Activated CD4-positive, alpha-beta T cell treated with anti-CD3 and anti-CD28 coated beads, Interleukin-2, Interleukin-4, amounts not matched to agents 100 ng/mL and 50 ng/mL, durations not matched to agents 16 hours and 8 hours (primary cell): ENCODE measurements around the gene ANKRD39.

Experiments used
- DNase-seq: peaks from one replicate; pipeline ENCODE4 v3.0.0-alpha.2; 2020; ENCODE audit warnings: low spot score

Gene ANKRD39

GRCh38 chr2:96826546-96827278 lies 31.1 kb downstream of the ANKRD39 start:
- no peak for DNase-seq

GRCh38 chr2:96825057-96825456 lies 32.8 kb downstream of the ANKRD39 start:
- DNase-seq = no peak

GRCh38 chr2:96824079-96824870 lies 33.5 kb downstream of the ANKRD39 start:
- no peak for DNase-seq

DNA sequence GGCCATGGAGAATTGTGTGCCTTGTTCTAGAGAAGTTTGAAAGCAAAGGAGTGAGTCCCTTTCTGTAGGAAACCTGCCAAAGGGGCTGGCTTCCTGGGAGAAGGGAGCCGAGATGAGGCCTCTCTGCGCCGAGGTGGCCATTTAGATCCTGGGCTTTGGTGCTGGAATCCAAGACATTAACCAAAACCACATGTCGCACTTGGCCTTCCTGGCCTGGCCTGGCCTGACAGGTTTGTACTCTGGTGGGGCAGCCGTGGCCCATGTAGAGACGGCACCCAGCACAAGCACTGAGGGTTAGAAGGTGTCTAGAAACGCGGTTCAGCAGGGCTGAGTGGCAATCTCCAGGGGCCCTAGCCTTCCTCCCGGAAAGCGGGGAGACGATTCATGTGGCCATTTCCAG lies 34.6 kb downstream of the ANKRD39 start:
- no peak for DNase-seq

- no peak for DNase-seq
Observed at GRCh38 chr2:96822786-96823185, 35.0 kb downstream of the ANKRD39 start.

DNA sequence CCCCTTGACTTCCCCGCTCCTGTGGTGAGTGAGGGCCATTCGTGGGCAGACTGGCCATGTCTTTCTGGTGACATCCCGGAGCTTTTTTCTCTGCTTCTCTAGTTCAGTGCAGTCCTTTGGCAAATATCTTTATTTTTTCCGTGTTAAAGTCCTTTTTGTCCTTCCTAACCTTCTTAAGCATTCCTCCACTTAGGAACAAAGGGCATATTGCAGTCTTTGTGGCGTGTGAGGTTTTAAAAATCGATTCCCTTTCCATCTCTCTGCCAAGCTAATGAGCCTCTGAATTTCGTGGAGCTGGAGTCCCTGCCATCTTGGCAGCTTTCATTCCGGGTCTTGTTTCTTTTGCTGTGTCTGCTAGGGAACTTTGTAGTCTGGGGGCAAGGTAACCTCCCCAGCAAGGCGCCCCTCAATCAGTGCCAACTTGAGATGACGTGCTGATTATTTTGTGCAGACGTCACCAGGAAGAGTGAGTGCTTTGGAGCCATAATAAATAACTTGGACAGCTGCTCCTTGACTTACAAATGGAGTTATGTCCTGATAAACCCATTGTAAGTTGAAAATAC lies 36.6 kb downstream of the ANKRD39 start:
- no peak for DNase-seq

DNA sequence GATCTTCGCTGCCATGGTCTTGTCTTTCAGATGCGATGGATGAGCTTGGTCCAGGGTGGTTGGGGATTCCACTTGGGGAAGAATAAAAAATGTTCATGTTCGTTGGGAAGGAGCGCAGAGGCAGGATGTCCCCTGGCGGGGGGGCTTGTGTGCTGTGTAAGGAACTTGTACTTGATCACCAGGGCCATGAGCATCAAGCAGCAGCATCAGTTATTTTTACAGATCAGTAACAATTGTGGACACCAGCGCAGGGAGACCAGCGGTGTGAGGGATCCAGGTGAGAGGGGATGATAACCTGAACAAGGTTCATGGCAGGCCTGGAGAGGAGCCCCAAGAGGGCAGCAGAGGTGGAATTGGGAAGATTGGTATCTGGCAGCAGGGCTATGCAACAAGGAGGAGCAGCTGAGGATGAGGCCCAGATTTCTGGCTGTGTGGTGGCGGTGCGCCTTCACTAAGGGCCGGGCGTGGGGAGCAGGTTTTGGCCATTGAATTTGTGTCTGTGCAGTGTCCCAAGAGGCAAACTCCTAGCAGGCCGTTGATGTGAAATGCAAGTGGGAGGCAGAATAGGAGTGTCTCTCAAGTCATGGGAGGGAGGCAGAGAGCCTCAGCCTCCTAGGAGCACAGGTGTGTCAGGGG lies 37.8 kb downstream of the ANKRD39 start:
- no peak for DNase-seq

GRCh38 chr2:96819128-96819875 lies 38.5 kb downstream of the ANKRD39 start:
- DNase-seq = no peak

- no peak for DNase-seq
Observed at GRCh38 chr2:96817882-96818281, 39.9 kb downstream of the ANKRD39 start.

DNA sequence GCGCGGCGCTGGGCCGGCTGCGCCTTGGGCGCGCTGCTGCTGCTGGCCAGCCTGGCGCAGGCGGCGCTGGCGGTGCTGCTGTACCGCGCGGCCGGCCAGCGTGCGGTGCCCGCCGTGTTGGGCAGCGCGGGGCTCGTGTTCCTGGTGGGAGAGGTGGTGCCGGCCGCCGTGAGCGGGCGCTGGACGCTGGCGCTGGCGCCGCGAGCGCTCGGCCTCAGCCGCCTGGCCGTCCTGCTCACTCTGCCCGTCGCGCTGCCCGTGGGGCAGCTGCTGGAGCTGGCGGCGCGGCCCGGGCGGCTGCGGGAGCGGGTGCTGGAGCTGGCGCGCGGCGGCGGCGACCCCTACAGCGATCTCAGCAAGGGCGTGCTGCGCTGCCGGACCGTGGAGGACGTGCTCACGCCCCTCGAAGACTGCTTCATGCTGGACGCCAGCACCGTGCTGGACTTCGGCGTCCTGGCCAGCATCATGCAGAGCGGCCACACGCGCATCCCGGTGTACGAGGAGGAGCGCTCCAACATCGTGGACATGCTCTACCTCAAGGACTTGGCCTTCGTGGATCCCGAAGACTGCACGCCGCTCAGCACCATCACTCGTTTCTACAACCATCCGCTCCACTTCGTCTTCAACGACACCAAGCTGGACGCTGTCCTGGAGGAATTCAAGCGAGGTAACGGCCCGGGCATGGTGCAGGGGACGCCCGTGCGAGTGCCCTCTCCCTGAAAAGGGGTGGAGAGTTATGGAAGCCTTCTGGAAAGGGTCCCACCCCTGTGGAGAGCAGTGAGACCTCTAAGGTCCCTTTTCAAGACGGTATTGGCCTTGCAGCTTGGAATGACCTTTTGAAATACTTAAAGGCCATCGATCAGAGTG lies 40.7 kb downstream of the ANKRD39 start:
- DNase-seq = no peak

DNA sequence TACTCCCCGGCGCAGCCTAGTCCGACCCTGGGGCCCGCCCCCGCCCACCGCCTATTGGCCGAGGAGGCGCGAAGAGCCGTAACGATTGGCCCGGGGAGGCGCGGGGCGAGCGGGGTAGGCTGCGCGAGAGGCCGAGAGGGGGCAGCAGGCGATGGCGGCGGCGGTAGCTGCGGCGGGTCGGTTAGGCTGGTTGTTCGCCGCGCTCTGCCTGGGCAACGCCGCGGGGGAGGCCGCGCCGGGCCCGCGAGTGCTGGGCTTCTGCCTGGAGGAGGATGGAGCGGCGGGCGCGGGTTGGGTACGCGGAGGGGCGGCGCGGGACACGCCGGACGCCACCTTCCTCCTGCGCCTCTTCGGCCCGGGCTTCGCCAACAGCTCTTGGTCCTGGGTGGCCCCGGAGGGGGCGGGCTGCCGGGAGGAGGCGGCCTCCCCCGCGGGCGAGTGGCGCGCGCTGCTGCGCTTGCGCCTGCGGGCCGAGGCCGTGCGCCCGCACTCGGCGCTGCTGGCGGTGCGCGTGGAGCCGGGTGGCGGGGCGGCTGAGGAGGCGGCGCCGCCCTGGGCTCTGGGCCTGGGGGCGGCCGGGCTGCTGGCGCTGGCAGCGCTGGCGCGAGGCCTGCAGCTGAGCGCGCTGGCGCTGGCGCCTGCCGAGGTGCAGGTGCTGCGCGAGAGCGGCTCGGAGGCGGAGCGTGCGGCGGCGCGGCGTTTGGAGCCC lies 41.5 kb downstream of the ANKRD39 start, which contains the start of gene CNNM3:
Gene CNNM3, plus strand, starts transcription at position 142 of the 709 bp plus-strand sequence. Its CDS starts 10 bp downstream, at position 152.
- peak; percentile 97 for DNase-seq

DNA sequence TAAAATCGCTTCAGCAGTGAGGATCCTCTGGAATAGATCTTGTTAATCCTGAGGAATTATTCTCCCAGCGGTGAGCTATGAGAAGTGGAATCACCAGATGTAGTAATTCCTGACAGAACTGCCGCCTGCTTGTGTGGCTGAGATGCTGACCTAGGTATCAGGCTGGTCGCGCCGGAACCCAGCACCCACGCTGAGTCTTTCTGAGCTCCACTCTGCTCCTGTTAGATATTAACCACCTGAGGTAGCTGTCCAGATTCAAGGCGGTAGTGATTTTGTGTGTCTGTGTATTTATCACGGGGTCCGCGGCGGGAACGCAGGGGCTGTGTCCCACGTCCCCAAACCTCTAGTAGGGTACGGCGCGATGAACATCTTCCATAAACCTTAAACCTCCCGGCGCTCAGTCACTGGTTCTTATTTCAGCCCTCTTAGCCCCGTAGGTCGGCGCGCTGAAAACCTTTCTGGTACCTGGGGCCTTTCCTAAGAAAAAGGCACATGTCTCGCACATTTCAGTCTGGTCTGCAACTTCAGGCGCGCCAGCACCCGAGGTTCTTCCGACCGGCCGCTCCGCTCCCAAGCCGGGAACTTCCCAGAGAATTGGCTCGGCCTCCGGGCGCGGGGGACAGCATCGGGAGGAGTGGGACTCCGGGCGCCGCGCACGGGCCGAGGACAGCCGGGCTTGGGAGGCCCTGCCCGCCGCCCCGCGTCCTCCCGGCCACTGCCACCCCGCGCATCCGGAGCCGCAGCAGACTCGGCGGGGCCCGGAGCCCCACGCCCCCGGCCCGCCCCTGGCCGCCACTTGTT lies 42.3 kb downstream of the ANKRD39 start:
- peak; percentile 22 for DNase-seq

GRCh38 chr2:96813656-96814055 lies 44.2 kb downstream of the ANKRD39 start:
- no peak for DNase-seq

GRCh38 chr2:96811917-96812316 lies 45.9 kb downstream of the ANKRD39 start:
- no peak for DNase-seq

DNA sequence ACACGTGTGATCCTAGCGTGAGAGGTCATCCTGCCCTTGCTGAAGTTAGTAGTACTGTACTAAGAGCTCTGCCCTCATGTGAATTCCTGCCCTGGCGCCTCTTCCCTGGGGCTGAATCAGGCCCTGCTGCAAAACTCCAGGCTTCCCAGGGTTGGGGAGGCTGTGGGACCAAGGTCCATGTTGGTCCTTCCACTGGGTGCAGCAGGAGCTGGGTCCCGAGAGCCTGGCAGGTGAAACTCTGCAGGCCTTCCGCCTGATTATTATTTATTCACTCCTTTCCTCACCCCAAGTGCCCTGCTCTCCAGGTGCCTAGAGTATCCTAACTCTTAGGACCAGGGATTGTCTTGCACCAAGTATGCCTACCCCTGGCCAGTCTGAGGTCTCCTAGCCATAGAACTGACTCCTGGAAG lies 47.0 kb downstream of the ANKRD39 start:
- no peak for DNase-seq

DNA sequence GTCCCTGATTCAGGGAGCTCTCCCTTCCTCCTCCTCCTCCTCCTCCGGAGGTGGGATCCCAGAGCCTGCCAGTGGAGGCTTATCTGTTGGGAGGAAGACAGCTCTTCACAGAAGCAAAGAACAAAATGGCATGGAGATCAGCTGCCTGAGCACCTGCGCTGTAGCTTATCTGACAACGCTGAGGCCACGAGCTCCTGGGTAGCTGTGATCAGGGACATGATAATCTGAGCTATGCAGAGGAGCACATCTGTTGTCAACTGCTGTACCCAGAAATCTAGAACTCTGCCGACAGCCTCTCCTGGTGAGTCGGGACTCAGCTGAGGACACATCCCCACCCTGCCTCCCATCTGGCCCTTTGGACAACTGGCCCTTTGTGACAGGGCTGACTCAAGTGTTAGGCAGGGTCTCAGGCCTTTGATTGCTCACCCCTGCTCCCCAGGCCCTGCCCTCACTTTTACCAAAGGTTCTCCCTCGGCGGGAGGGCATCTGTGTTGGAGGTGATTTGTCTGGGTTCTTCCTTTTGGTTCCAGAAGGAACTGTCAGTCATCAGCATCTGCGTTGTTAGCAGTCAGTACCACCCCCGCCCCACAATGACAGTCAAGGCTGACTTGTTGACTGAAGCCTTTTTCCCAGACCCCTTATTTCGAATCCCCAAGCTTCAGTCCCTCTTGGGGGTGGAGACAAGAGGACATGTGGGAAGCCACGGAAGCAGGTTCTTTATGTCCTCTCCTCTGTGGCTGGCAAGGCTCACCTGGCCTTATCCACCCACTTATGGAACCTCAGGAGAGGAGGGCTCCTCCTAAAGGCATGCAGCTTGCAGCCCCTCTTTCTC lies 47.6 kb downstream of the ANKRD39 start:
- no peak for DNase-seq

DNA sequence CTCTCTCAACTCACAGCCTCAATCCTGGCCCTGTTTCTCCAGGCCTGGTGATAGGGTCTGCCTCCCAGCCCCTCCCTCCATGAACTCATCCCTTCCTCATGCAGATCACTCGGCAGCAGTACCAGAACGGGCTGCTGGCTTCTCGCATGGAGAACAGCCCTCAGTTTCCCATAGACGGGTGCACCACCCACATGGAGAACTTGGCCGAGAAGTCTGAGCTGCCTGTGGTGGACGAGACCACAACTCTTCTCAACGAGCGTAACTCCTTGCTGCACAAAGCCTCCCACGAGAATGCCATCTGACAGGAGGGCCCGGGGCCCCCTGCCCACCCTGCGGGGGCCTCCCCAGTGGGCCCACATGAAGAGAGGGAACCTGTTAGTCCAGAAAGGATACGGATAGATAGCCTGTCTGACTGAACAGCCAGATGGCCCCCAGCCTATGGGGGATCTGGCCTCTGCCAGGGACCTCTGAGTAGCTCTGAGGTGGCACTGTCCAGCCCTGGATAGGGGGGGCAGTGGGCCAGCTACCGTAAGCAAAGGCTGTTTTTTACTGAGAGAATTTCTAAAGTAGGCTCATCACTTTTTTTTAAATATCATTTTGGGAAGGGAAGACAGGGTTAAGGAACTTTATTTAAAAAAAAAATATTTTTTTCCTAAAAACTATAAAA lies 48.5 kb downstream of the ANKRD39 start:
- no peak for DNase-seq
